Right hindlimb (tissue), 1 donor: ENCODE measurements around the gene CRYZ.
"Not testable (repeated sequence)": the region's sequence is repeated elsewhere in the genome, so short reads cannot be mapped to it uniquely, and the experiment has no call there.

ENCODE experiments used
- DNase-seq: peaks from one replicate; pipeline ENCODE4 v3.0.0-alpha.2; 2018

The CRYZ gene, protein sequence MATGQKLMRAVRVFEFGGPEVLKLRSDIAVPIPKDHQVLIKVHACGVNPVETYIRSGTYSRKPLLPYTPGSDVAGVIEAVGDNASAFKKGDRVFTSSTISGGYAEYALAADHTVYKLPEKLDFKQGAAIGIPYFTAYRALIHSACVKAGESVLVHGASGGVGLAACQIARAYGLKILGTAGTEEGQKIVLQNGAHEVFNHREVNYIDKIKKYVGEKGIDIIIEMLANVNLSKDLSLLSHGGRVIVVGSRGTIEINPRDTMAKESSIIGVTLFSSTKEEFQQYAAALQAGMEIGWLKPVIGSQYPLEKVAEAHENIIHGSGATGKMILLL

DNA sequence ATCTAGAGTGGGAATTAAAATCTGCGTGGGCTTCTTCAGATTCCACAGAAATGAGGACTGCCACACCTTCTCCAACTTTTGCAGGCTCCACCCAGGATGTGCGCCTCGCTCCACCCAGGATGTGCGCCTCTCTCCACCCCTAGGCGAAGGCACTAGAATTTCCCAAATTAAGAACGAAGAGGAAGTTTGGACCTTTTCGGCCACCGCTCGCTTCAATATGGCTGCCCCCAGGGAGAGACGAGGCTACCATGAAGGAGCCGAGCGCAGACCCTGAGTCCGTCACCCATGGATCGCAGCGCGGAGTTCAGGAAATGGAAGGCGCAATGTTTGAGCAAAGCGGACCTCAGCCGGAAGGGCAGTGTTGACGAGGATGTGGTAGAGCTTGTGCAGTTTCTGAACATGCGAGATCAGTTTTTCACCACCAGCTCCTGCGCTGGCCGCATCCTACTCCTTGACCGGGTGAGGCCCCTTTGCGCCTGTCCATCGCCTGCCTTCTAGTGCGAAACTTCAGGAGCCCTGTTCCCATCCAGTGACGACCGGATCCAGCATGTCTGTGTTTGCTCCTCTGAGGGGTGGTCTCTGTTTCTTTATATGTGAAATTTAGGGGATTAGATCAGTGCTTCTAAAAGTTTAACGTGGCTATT lies at the start of gene CRYZ, which contains the start of gene TYW3:
TSS of gene CRYZ (minus strand) at position 91 of the 644 bp plus-strand sequence. CDS start 8,229 bp downstream, outside the sequence.
TSS of gene TYW3 (plus strand) at position 193 of the 644 bp plus-strand sequence. CDS start at position 286, 93 bp downstream.
- peak; percentile 96 for DNase-seq

DNA sequence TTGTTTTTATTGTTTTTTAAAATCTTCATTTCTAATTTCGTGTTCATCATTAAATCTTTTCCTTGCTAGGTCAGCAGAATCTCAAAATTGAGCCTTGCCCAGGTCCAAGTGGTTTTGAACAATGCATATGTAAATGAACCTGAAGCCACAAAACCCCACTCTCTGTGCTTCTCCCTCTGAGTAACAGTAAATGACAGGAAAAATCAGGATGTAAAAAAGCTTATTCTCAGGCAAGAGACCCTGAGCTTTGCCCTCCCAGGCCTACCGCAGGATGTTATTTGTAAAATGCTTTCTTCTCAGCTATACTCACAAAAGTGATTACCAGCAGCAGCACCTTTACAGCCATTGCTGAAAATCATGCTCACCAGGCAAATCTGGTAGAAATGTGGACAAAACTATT lies 47.7 kb upstream of the CRYZ start:
- no peak for DNase-seq

DNA sequence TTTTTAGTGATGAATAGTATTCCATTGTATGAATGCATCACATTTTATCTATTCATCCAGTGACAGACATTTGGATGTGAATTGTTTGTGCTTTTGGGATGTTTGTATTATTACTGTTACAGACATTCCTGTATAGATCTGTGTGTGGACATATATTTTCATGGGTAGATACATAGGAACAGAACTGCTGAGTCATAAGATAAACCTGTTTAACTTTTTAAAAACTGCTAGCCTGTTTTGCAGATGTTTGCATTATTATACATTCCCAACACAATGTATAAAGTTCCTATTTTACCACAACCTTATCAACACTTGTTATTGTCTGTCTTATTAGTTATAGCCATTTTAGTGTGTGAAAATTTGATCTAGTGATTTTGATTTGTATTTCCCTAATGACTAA lies 46.9 kb upstream of the CRYZ start:
- no peak for DNase-seq

DNA sequence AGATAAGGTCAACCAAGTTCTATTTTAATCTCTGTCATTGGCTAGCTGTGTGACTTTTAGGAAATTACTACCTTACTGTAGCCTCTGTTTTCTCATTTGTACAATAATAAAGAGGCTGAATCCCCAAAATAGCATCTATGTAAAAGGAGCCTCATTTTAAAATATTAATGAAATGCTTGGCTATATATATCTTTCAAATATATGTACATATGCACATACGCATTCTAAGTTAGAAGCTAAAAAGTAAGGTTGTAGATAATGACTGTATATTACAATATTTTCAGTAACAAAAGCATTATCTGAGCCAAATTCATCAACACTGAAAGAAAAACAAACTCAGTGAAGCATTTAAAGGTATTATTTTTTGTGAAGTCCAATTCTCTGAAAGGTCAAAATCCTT lies 44.7 kb upstream of the CRYZ start:
- no peak for DNase-seq

DNA sequence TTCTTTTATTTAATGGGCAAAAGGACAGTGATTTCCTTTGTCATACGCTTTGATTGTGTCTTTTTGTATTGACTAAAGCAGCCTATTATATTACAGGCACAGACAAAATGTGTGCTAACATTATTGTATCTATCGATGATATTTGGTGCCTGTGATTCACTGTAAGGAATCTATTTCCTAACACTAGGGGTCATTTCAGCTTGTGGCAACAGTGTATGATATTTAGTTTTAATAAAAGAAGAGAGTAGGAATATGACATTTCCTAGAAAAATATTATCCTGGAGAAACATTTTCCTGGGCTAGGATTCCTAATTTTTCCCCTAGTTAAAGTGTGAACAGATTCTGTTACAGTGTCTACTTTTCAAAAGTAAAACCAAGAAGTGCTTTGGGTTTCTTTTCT lies 42.9 kb upstream of the CRYZ start:
- no peak for DNase-seq

DNA sequence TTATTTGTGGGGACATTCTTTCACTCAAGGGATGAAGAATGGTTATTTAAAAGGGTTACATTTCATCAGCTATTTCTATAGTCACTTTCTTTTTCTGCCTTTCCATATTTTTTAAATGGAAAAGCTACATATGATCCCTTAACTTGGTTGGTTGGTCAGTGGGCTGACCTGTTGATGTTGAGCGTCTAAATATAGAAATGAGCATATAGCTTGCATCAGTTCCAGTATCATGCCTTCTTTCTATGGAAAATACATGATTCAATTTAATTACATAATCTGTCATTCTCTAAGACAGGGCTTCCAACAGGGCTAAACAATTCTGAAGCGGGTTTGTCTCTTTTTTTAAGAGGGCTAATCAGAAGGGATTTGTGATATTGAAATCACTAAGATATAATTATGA lies 40.7 kb upstream of the CRYZ start:
- DNase-seq = no peak

DNA sequence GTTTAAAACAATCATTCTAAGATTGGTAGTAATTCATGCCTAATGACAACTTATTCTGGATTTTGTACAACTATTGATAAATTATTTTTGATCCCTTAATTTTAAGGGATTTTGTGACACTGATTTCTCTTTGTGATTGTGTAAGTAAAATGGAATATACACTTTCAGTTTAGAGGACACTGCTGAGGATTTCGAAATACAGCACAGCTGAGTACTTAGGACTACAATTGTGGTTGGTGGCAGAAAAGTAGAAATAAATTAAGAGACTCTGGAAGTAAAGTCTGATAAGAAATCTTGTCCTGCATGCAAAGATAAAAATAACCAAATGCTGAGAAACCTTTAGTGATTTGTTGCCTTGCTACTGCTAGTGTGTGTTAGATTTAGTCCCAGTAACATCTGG lies 40.1 kb upstream of the CRYZ start:
- DNase-seq = no peak

DNA sequence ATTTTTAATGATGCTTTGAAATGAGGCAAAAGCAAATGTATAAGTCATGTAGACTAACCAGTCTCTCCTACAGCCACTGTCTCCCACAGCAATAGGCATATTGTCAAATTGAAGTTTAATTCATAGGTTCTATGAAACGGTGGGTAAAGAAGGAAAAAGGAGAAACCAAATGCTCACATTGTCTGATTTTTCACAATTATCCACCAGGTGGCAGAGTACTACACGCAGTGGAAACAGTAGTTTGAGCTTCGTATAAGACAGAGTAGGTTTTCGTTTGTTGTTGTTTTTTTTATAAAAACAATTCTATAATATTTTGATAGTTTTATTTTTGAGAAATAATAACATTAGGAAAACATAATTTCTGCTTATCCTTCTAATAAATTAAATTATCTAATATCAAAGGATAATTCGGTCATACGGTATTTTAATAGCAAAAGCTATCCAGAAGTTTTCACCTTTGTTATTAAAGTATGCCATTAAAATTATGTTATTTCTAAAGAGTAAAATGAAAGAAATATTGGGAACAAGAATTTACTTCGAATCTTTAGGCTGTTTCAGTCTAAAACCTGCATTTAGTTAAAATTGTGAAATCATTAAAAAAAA lies 39.2 kb upstream of the CRYZ start:
- no peak for DNase-seq

DNA sequence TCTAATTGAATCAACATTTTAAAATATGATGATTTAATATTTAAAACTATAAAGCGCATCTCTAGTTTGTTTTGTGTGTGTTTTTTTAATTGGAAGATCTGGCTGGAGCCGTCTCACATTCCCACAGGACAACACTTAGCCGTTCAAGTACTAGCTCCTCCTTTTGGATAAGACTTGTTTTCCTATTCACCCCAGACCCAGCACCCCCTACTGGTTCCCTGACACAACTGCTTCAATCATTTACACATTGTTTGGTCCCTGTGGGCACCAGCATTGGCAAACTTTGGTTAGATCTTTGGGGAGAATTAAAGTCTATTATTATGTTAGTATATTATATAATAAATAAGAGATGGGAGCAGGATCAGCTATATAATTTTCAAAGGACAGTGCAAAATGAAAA lies 34.6 kb upstream of the CRYZ start:
- no peak for DNase-seq

DNA sequence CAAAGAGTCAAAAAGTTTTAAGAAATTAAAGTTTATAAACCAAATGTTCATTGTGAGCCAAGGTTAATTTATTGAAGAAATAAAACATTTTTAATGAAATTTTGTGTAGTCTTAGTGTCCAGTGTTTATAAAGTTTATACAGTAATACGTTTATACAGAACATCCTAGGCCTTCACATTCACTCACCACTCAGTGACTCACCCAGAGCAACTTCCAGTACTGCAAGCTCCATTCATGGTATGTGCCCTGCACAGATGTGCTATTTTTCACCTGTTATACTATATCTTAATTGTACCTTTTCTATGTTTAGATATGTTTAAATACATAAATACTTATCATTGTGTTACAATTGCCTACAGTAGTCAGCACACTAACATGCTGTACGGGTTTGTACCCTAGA lies 33.7 kb upstream of the CRYZ start:
- no peak for DNase-seq

DNA sequence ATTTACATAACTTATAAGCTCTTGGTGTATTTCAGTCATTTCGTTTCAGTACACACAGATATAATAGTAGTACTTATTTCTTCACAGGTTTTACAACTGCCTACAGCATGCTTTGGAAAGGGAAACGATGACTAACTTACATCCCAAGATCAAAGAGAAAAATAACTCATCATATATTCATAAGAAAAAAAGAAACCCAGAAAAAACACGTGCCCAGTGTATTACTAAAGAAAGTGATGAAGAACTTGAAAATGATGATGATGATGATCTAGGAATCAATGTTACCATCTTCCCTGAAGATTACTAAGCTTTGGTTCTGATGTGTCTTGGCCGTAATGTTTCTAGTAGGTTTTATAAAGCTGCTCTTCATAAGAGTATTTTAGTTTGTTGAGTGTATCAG lies 31.0 kb upstream of the CRYZ start:
- DNase-seq = no peak

DNA sequence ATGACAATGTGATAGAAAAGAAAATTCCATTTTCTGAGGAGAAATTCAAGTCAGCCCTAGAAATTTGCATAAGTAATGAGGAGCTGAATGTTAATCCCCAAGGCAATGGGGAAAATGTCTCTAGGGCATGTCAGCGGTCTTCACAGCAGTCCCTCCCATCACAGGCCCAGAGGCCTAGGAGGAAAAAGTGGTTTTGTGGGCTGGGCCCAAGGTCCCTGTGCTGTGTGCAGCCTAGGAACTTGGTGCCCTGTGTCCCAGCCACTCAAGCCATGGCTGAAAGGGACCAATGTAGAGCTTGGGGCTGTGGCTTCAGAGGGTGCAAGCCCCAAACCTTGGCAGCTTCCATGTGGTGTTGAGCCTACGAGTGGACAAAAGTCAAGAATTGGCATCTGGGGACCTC lies 23.8 kb upstream of the CRYZ start:
- not testable (repeated sequence) for DNase-seq

DNA sequence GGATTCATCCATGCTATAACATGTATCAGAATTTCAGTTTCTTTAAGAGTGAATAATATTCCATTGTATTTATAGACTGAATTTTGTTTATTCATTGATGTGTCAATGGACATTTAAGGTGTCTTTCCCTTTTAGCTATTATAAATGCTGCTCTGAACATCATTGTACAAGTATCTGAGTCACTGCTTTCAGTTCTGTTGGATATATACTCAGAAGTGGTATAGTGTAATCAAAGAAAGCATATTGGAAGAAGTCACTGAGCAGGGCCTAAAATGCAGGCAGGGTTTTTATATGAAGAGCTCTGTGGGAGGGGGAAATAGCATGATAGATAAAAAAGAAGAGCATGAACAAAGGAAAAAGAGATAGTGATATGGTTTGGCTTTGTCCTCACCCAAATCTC lies 22.6 kb upstream of the CRYZ start:
- DNase-seq = no peak

DNA sequence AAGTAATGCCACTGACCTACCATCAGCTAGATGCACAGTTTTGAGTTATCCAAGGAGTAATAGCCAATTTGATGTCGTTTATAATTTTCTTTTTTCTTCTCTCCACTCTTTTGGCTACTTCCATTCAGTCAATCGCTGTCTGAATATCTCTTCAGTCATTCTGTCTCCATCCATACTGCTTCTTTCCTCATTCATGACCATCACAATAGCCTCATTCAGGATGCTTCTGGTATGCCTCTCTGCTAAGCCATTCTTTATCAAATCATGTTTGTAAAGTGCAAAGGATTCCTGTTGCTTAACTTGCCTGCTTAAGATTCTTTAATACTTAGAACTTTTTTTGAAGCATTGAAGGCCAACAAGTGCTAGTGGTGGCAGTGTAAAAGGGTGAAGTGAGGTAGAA lies 20.3 kb upstream of the CRYZ start:
- no peak for DNase-seq

DNA sequence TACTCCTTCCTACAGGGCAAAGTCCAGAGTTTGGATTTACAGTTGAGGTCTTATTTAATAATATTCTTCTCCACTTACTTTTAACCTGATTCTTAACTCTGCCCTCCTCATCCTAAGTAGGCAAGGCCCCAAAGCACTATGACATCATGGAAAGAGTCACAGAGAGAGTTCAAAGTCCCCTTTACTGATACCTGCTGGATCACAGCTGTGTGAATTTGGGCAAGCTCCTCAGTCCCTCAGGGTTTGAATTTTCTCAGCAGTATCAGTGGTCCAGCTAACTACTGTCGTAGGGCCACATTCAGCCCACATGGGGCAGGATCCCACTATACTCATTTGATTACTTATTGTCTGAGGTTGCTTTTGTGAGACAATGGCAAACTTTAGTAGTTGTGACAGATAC lies 16.1 kb upstream of the CRYZ start:
- no peak for DNase-seq

DNA sequence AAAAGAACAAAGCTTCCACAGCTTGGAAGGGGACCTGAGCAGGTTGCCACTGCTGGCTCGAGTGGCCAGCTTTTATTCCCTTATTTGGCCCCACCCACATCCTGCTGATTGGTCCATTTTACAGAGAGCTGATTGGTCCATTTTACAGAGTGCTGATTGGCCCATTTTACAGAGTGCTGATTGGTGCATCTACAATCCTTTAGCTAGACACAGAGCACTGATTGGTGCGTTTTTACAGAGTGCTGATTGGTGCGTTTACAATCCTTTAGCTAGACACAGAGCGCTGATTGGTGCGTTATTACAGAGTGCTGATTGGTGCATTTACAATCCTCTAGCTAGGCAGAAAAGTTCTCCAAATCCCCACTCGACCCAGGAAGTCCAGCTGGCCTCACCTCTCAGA lies 12.4 kb upstream of the CRYZ start:
- not testable (repeated sequence) for DNase-seq

DNA sequence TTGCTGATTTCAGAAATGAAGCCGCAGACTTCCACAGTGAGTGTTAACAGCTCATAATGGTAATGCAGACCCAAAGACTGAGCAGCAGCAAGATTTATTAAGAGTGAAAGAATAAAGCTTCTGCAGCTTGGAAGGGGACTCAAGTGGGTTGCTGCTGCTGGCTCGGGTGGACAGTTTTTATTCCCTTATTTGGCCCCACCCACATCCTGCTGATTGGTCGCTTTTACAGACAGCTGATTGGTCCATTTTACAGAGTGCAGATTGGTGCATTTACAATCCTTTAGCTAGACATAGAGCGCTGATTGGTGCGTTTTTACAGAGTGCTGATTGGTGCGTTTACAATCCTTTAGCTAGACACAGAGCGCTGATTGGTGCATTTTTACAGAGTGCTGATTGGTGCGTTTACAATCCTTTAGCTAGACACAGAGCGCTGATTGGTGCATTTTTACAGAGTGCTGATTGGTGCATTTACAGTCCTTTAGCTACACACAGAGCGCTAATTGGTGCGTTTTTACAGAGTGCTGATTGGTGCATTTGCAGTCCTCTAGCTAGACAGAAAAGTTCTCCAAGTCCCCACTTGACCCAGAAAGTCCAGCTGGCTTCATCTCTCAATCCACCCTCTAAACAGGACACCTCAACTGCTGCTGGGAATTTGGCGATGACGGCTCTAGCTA lies 7.6 kb upstream of the CRYZ start:
- not testable (repeated sequence) for DNase-seq

DNA sequence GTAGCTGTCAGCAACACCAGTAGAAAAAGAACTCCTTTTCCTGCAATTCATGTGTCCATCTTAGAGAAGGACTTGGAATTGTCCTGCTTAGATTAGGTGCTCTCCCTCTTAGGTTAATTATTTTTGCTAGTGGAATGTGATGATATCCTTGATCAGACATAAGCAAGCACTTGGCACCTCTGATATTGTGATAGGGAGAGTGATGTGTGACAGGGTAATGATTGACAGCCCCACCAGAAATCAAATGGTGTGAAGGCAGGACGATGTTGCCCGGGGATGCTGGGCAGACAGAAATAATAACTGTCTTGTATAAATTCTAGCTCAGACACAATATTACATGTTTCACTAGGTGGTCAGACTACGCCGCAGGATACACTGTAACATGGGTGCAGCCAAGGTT lies 4.5 kb upstream of the CRYZ start:
- no peak for DNase-seq

DNA sequence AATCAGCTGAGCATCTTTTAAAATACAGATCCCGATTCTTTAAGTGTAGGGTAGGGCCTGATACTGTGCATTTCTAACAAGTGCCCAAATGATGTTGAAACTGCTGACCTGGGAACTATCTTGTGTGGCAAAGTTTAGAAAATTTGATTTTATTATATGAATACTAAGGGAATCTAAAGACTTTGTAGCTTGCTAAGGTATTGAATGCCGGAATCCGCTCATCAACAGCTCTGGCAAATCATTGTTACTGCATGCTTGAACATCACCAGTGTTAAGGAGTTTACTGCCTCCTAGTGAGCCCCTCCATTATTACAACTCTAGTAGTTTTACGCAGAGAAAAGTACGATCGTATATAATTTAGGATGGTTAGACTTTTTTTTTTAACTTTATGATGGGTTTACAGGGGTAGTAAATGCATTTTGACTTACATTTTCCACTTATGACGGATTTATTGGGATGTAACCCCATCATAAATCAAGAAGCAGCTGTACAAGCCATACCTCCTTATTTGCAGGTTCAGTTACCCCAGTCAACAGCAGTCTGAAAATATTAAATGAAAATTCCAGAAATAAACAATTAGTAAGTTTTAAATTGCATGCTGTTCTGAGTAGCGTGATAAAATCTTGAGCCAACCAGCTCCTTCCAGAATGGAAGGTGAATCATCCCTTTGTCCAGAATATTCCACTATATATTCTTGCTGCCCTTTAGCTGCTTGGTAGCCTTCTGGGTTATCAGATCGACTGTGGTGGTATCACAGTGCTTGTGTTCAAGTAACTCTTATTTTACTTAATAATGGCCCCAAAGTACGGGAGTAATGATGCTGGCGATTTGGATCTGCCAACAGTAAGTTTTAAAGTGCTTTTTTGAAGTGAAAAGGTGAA lies 994 bp upstream of the CRYZ start:
- DNase-seq = peak; percentile 38

DNA sequence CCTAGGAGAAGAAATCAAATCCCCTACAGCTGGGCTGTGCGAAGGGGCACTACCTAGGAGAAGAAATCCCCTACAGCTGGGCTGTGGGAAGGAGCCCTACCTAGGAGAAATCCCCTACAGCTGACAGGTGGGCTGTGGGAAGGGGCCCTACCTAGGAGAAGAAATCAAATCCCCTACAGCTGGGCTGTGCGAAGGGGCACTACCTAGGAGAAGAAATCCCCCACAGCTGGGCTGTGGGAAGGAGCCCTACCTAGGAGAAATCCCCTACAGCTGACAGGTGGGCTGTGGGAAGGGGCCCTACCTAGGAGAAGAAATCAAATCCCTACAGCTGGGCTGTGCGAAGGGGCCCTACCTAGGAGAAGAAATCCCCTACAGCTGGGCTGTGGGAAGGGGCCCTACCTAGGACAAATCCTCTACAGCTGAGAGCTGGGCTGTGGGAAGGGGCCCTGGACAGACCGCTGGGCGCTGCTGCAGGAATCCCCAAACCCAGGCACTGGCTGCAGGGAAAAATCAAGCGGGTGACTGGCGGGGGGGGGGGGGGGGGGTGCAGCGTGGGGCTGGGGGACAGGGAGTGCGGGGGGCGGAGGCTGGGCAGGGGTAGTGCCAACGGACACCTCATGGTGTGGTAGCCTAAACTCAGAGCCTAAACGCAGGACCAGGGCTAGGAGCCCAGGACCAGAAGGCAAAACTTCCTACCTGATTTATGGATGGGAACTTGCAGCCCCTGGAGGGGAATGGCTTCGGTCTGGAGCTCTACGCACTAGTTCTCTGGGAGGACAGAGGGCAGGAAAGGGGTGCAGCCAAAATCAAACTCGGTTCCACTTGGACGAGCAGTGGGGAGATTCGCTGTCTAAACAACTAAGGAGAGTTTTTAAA lies 541 bp downstream of the CRYZ start:
- DNase-seq = peak; percentile 42

DNA sequence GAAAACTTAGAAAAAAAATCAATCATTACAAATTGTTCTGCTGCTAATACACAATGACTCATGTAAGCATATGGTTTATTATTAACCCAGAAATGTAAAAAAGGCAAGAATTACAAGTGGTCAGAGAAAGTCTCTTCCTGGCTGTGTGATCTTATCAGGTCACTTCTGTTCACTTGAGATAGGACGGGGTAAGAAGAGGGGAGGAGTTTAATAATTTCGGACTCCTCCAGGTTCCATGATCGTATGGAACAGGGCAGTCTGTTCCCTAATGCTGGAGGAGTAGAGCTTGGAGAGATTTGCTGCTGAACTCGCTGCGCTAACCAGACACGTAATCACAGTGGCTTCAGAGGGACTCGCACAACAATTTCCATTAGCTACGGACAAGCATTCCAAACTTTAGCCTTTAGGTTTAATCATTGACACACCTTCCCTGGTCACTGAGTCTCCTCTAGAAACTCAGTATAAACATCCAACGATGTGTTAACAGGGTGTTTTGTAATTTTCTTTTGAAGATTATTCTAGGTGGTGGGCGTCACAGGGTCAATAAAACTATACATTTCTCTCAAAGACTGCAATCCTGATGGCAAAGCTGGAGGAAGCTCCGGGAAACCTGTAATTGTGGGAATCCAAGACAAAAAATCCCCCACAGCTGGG lies 1.3 kb downstream of the CRYZ start:
- no peak for DNase-seq
